Activated CD4-positive, alpha-beta T cell treated with anti-CD3 and anti-CD28 coated beads, Interleukin-2, amount 50 U/mL, for 24 hours (primary cell): ENCODE data around the gene DSCAM.

Experiments
- DNase-seq, 2 donors: peaks; one replicate each; pipeline ENCODE4 v3.0.0-alpha.2; 2020; ENCODE audit warnings: low read depth in 1 of 2, low spot score in 1 of 2

Gene DSCAM

DNA sequence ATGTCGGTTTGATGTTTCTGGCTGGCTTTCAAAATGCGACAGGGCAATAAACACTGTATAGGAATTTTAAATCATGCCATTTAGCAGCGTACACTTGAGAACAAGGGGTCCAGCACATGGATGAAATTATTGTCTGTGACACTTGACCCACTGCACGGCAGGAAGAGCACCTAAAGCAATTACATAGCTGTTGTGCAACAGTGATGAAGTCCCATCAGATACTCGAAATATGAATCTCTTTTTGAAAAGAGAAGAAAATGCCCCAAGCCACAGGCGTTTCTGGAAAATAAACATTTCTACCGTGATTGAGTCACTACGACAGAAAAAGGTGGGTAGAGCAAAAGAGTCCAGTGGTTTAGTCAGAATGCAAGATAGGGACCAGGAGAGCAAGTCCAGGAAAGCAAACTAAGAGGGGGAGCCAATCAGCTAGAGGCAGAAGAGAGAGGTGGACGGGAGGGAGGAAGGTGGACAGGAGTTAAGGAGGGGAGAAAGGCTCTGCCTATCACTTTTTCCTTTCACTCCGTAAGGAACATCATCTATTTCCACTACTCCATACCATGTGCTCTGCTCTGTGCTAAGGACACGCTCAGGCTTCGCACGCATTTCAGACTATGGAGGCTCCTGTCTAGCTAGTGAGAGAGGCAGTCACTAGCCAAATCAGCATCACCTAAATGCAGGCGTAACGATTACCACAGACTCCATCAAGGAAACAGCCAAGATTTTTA lies 6.4 kb downstream of the DSCAM start:
- DNase-seq: no peak

DNA sequence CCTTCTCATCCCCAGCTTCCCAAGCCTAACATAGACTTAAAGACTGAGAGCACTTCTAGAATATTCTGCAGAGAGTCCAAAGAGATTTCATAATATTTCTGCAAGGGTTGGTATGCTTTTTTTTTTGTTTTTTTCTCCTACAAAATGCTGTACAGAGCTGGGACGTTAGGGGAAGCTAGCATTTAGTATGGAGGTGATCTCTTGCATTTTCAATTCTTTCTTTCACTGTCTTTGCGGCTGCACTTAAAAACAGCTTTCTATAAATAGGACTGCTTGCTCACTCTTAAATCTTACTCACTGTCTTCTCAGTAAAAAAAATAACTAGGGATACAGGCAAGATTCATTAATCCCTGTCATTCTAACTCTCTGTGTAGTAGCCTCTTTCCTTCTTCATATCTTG lies 7.4 kb downstream of the DSCAM start:
- DNase-seq: no peak

- DNase-seq: no peak
Measured at GRCh38 chr21:40837456-40837855, 9.5 kb downstream of the DSCAM start.

- no peak for DNase-seq
Measured at GRCh38 chr21:40835184-40835694, 11.7 kb downstream of the DSCAM start.

- no peak for DNase-seq
Measured at GRCh38 chr21:40833184-40833583, 13.8 kb downstream of the DSCAM start.

- DNase-seq: no peak
Measured at GRCh38 chr21:40832316-40832715, 14.6 kb downstream of the DSCAM start.

DNA sequence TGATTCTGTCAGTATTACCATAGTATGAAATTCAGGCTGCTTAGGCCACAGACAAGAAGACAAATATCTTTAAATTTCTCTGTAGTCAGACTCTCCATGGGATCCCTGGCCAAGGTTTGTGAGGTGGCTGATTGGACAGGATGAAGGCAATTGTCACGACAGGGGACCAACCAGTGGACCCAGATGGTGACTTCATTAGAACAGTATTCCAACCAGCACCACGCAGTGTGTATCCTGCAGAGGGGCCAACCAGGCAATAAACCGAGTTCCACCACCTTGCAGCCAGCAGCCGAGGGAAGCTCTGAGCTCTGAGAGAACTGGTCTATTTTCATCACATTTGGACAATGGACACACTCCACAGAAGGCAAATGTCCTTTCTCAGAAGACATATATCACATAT lies 16.1 kb downstream of the DSCAM start:
- DNase-seq: no peak

DNA sequence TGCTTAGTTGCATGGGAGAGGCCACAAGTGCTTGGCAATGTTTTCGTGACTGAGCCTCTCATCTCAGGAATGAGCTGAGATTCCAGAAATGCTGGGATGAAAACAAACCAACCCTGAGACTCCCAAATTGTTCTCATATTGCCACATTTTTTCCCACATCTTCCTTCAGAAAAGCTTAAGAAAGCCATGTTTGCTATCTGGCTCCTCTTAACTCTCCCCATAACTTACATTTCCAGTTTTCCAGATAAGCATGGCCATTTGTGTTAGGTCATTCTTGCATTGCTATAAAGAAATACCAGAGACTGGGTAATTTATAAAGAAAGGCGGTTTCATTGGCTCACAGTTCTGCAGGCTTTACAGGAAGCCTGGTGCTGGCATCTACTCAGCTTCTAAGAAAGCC lies 17.2 kb downstream of the DSCAM start:
- DNase-seq: no peak

GRCh38 chr21:40829308-40829707 lies 17.6 kb downstream of the DSCAM start:
- no peak for DNase-seq

DNA sequence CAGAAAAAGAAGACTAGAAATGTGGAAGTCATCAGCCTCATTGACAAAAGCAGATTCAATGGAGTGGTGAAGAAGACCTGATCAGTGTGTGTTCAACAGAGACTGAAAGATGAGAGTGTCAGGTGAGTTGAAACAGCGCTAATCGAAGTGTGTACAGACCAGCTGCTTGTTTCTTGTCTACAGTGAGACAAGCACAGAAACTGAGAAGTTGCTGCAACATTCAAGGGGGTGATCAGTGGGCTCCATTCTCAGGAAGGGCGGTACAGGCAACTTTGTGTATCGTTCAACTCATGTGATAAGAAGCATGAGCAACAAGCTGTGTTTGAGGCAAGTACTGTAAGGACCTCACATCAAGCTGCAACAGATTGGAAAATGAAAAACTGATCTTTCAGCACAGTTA lies 19.4 kb downstream of the DSCAM start:
- DNase-seq: no peak

DNA sequence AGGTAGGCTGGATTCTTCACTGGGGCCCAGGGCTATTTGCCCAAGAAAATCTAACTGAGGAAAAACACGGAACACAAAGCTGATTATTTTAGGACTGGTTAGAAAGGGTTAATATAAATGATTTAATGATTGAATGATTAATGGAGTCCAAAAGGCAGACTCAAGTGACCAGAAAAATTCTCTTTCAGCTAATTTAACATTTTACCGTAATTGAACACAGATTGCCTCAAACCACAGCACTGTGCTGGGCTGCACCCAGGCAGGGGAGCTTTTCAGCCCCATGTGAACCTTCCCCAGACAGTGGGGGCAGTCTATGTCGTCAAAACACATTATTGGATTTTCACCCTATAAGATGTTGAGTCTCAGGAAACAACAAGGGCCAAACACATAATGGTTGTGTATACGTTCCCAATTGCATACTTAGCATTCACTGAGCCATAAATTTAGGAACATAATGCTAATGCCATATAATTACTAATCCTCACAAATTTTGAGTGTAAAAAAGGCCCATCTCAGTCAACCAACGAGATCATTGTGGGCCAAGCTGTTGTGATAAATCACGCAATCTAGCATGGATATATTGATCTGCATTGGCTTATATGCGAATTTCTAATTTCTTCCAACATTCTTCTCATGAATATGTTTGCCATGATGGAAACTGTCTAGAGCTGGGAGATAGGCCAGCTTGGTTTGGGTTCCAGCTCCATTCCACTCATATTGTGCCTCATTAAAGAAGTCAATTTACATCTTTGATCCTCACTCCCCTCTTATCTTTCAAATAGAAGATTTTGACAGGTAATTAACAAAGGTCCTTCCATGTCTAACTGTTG lies 27.7 kb downstream of the DSCAM start:
- DNase-seq: no peak

GRCh38 chr21:40813918-40814317 lies 33.0 kb downstream of the DSCAM start:
- no peak for DNase-seq

GRCh38 chr21:40809673-40810197 lies 37.2 kb downstream of the DSCAM start:
- DNase-seq: no peak

DNA sequence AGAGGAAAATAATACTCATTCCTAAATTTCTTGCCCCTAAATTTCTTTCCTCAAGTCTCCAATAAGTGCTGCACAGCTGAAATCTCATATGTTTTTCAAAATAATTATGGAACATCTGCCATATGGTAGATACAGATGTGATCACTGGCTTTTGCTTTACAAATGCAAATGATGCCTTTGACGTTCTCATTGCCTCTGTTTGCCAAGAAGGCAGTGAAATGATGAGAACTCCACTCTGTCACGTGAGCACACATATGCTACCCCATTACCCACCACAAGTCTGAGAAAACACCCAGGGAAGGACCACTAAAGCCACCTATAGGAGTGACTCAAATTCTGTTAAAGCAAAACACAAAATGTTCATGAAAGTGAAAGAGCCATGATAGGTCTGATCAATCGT lies 43.9 kb downstream of the DSCAM start:
- DNase-seq: no peak

GRCh38 chr21:40800126-40800525 lies 46.8 kb downstream of the DSCAM start:
- DNase-seq: no peak

- no peak for DNase-seq
Measured at GRCh38 chr21:40797891-40798290, 49.1 kb downstream of the DSCAM start.

DNA sequence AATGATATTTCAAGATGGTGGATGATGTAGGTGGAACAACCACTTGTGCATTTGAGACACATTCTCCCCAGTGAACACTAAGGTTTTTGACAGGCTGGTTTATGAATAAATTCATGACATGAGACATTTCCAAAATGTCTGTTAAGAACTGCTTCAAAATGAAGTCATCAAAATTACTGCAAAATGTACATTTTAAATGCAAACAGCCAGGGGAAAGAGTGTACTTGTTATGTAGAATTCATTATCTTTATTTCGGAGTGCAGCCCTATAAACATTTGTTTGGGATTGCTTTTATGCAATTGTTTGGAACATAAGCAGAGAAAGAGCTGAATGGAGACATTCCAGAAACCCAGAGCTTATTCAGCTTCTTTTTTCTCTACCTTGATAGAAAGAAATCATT lies 49.5 kb downstream of the DSCAM start:
- no peak for DNase-seq

GRCh38 chr21:40796464-40796863 lies 50.5 kb downstream of the DSCAM start:
- DNase-seq: no peak

- DNase-seq: no peak
Measured at GRCh38 chr21:40795313-40795712, 51.6 kb downstream of the DSCAM start.

DNA sequence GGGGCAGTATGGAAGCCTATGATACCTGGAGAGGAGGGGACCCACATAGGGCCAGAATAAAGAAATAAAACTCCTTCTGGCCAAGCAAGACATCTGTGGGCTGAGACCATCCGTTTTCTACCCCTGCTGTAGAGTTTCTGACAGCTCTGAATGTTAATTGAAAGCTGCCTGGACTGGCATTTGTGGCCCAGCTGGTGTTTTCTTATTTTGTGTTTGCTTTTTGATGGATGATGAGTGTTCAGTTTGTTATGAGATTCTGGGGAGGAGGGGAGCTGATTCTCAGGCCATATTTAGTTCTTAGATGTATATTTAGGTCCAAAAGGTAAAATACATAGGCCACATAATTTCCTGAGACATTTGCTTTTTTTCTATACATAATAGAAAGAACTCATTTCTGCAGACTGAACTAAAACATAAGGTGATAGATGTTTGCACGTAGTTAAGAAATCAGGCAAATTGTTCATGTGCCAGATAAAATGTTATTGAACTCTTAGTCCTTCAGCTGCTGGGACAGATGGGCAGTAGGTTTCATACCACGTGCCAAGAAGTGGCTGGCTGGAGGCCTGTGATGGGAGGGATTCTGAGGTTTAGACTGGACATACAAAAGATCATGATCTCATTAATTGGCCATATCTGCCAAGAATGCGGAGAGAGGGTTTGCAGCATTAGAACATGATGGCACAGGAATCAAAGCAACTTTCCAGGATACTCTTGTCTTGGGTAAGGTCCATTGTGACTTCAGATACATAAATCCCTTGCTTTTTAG lies 54.1 kb downstream of the DSCAM start:
- DNase-seq: no peak

DNA sequence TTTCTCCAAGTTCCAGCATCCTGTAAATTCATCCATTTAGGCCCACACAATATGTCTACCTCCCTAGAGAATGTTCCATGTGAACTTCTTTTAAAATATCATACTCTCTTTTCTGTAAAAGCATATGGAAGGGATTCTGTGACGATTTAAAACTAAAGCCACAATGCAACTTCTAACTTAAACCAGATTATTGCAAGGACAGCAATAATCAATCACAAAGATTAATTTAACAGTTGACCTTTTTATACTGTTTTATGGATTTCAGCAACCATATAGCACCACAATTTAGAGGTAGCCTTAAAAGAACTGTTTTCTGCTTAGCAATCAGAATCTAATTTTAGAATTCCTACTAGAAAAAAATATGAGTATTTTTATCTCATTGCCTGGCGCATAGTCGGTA lies 58.3 kb downstream of the DSCAM start:
- DNase-seq: no peak
